GM21825 (cell line): ENCODE results near the gene DYRK2.
"Not testable (repeated sequence)": the region's sequence is repeated elsewhere in the genome, so short reads cannot be mapped to it uniquely, and the experiment has no call there.

ENCODE experiments used
- ATAC-seq: cut with Tn5 transposase; IDR thresholded peaks from one replicate; pipeline ENCODE4 v1.9.1; 2021; ENCODE audit warnings: mild to moderate bottlenecking, moderate library complexity; ENCODE audit not compliant: unreplicated experiment

The DYRK2 gene

DNA sequence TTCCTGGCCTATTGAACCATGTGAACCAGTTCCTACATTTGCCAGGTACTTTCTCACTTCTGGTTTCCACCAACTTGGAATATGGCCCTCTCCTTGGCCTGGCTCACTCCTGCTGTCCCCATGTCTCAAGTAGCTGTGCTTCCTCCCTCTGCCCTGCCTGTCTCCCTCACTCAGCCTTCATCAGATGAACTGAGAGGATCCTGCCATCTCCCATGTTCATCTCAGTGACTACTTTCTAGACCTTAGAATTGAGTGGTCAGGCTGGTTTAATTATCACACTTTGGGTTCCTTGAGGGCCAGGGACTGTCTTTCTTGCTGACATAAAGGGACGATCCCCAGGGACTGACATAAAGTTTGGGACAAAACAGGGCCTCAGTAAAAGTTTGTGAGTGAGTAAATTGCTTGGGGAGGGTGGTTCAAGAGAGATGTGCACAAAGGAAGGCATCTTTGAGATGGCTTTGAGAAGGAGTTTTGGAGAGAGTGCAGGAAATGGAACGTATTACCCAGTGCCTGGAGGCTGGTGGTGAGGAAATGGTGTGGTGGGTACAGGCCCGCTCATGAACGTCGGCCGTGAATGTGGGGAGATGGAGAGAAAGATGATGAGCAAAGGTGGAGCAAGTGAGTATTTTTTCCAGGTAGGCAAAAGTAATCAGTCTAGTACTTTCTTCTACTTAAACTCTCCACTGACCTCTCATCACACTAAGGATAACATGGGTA is 20.8 kb downstream of the DYRK2 start:
- no peak for ATAC-seq

DNA sequence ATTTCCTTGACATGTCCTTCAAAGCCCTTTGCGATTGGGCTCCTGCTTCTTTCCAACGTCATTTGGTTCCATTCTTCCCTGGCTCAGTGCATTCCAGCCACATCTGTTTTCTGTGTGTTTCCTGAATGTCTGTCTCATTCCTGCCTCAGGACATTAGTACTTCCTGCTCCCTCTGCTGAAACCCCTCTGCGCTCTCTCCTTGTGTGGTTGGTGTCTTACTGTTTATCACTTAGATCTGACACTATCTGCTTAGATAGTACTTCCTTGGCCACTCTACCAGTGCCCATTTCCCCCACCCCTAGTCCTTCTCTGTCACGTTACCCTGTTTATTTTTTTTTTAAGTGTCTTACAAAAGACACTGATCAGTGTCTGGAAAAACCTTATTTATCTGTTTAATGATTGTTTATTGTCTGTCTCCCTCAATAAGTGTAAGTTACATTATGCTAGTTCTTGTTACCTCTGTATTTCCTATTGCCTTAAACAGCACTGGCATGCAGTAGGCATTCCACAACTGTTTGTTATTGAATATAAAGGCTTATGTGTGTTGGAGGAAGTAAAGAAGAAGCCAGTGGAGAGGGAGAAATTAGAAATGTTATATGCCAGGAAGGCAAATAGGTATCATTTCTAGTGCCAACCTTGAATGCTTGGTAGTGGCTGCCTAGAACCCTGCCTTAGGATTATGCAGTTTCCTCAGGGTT is 21.5 kb downstream of the DYRK2 start:
- no peak for ATAC-seq

- no peak for ATAC-seq
Measured at GRCh38 chr12:67671419-67671818, 22.9 kb downstream of the DYRK2 start.

GRCh38 chr12:67671892-67672291 is 23.3 kb downstream of the DYRK2 start:
- ATAC-seq, result no peak

GRCh38 chr12:67672507-67672906 is 24.0 kb downstream of the DYRK2 start:
- not testable (repeated sequence) for ATAC-seq

DNA sequence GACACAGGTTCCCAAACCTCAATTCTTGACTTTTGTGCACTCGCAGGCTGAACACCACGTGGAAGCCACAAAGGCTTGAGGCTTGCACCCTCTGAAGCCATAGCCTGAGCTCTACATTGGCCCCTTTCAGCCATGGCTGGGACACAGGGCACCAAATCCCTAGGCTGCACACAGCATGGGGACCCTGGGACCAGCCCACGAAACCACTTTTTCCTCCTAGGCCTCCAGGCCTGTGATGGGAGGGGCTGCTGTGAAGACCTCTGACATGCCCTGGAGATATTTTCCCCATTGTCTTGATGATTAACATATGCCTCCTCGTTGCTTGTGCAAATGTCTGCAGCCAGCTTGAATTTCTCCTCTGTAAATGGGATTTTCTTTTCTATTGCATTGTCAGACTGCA is 25.0 kb downstream of the DYRK2 start:
- not testable (repeated sequence) for ATAC-seq

DNA sequence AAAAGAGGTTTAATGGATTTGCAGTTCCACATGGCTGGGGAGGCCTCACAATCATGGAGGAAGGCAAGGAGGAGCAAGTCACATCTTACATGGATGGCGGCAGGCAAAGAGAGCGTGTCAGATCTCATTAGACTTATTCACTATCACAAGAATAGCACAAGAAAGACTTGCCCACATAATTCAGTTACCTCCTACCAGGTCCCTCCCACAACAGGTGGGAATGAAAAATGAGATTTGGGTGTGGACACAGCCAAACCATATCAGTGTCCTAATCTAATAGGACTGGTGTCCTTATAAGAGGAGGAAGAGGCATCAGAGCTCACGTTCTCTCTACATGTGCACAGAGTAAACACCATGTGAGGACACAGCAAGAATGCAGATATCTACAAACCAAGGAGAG is 25.9 kb downstream of the DYRK2 start:
- ATAC-seq, result no peak

DNA sequence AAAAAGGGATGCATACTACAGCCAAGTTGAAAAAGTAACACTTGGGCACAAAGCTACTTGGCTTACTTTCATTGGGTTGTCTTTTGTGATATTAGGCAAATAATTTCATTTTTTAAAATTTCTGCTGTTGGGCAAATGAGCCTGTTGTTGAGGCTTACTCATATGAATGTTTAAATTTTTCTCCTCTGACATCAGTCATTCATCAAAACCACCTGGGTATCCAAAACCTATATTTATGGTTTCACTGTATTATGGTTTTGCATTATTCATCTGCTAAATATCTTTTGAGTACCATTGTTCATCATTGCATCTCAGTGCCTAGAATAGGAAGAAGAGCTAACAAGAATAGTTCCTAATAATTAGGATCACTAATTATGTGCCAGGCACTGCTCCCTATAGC is 28.1 kb downstream of the DYRK2 start:
- ATAC-seq, result no peak

DNA sequence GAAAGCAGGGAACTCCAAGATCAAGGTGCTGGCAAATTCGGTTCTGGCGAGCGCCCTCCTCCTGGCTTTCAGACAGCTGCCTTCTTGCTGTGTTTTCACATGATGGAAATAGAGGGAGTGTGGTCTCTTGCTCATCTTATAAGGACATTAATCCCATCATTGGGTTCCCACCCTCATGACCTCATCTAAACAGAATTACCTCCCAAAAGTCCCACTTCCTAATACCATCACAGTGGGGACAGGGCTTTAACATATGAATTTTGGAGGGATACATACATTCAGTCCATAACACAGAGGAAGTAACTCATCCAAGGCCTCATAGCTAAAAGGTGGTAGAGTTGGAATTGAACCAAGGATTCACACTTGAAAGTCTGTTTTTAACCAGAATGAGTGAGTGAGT is 28.6 kb downstream of the DYRK2 start:
- ATAC-seq, result no peak

GRCh38 chr12:67681105-67681778 is 32.7 kb downstream of the DYRK2 start:
- no peak for ATAC-seq

DNA sequence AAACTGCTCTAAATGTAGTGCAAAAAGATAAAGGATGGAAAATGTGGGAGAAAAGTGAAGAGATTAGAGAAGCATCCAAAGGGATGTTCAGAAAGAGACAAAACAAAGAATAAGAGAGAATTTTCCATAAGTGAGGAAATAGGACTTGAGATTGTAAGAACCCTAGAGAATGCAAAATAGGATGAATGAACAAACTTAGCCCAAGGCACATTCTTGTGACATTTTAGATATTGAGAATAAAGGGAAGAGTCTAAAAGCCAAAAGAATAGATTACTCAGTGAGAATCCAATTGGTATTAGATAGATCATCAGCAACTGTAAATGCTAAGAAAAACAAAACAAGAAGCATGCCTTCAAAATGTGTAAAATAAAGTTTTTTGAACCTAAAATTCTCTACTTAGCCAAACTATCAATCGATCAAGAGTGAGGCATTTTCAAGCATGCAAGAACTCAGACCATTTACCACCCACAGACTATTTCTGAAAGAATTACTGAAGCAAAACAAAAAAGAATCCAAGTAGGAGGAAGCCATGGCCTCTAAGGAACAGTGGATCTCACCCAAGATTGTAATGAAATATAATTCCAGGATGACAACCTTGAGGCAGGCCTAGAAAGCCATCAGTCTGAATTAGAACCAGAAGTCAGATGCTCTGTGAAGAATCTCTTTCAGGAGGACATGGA is 33.5 kb downstream of the DYRK2 start:
- no peak for ATAC-seq

- no peak for ATAC-seq
Measured at GRCh38 chr12:67689385-67689784, 40.8 kb downstream of the DYRK2 start.

- ATAC-seq, result no peak
Measured at GRCh38 chr12:67690656-67691055, 42.1 kb downstream of the DYRK2 start.

- ATAC-seq, result no peak
Measured at GRCh38 chr12:67691220-67691619, 42.7 kb downstream of the DYRK2 start.

DNA sequence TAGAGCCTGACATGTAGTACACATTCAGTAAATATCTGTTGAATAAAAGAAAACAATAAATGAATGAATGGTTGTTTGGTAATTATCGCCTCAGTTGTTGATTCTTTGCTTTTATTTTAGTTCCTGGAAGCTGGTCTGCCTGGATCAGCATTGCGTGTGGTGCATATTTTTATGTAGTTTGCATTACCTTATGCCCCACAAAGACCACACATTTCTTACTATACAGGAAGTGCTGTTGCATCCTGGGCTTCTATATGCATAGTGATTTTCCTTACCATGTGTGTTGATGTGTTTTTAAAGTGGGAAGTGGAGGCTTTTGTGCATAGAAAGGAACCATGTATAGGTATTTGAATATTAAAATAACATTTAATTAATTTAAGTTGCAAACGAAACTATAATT is 43.6 kb downstream of the DYRK2 start:
- ATAC-seq, result no peak

- ATAC-seq, result no peak
Measured at GRCh38 chr12:67692966-67693365, 44.4 kb downstream of the DYRK2 start.

DNA sequence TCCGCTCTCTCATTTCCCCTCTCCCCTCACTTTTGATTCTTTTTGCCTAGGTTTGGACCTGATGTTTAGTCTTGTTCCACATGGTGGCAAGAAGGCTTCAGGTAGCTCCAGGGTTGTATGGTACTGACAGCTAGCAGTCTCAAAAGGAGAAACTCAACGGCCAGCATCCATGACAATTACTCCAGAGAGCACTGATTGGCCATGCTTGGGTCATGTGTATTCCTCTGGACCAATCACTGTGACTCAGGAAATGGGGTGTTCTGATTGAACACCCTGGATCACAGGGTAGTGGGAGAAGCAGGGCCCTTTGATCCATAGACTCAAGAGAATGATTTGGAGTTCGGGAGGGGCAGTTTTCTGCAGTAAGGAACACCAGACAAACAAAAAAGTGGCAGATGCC is 45.3 kb downstream of the DYRK2 start:
- no peak for ATAC-seq

- ATAC-seq, result no peak
Measured at GRCh38 chr12:67694306-67694900, 45.9 kb downstream of the DYRK2 start.

GRCh38 chr12:67695974-67696373 is 47.4 kb downstream of the DYRK2 start:
- ATAC-seq, result no peak

DNA sequence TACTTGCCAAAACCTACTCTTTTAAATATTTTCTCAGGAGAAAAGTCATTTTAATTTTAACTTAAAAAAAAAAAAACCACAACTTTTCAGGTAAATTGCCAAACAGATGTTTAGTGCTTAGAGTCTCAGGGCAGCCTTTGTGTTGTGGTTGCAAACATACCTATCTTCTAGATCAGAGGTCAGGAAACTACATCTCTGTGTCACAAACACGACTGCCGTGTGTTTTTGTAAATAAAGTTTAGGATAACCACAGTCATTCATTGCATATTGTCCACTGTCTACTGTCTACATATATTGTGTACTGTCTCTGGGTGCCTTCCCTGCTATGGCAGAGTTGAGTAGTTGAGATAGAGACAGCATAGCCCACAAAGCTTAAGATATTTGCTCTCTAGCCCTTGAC is 48.9 kb downstream of the DYRK2 start:
- ATAC-seq, result no peak

- ATAC-seq, result no peak
Measured at GRCh38 chr12:67697967-67698366, 49.4 kb downstream of the DYRK2 start.
